PFSK-1 (cell line): ENCODE measurements around the gene SORCS1.

Experiments
- FOXP2 ChIP-seq: optimal IDR thresholded peaks from 2 replicates; pipeline ENCODE3; 2011; ENCODE audit warnings: borderline replicate concordance, control low read depth, inconsistent platforms; ENCODE audit not compliant: insufficient read depth; ENCODE audit errors: extremely low read length, extremely low read depth
- POLR2AphosphoS5 ChIP-seq: IDR thresholded peaks from 2 replicates; pipeline ENCODE4 v1.6.1; 2012; ENCODE audit warnings: low read depth, mild to moderate bottlenecking, control low read depth, low read length, moderate library complexity
- SIN3A ChIP-seq: IDR thresholded peaks from 2 replicates; pipeline ENCODE4 v1.6.1; 2012; ENCODE audit warnings: mild to moderate bottlenecking, low read length, moderate library complexity, borderline replicate concordance; ENCODE audit not compliant: insufficient read depth
- TAF1 ChIP-seq: IDR thresholded peaks from 2 replicates; pipeline ENCODE4 v1.6.1; 2012; ENCODE audit warnings: low read length, control low read depth, borderline replicate concordance; ENCODE audit not compliant: insufficient read depth
- TF ChIP-seq, protein P1 (sequence below), 2 experiments: IDR thresholded peaks; 2 replicates each; pipeline versions ENCODE4 v1.6.1 to v1.8.0; 2011 to 2012; ENCODE audit warnings: low read depth in 2 of 2, low read length in 2 of 2, control low read depth in 1 of 2, inconsistent platforms in 1 of 2, mild to moderate bottlenecking in 1 of 2, moderate library complexity in 1 of 2; ENCODE audit not compliant: insufficient read depth in 1 of 2

Gene SORCS1

DNA sequence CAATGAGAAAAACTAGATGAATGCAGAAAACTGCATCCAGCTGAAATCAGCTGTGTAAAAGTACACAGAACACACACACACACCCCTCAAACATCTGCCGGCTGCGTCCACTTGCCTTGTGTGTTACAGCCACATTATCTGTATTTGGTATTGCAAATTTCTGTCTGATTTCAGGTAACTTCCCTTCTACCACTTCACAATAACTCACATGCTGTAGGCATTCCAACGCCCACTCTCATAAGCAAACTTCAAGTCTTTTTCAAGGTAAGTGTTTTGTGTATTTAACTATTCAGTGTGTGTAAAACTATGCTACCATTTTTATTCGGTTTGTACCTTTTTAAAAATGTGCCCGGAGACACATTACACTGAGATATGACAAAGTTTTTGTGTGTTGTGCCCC, 594.2 kb downstream of the SORCS1 start:
- TF ChIP-seq POLR2AphosphoS5 (no peak), SIN3A (no peak), TAF1 (no peak), FOXP2 (no peak)
- TF ChIP-seq, protein P1, sequence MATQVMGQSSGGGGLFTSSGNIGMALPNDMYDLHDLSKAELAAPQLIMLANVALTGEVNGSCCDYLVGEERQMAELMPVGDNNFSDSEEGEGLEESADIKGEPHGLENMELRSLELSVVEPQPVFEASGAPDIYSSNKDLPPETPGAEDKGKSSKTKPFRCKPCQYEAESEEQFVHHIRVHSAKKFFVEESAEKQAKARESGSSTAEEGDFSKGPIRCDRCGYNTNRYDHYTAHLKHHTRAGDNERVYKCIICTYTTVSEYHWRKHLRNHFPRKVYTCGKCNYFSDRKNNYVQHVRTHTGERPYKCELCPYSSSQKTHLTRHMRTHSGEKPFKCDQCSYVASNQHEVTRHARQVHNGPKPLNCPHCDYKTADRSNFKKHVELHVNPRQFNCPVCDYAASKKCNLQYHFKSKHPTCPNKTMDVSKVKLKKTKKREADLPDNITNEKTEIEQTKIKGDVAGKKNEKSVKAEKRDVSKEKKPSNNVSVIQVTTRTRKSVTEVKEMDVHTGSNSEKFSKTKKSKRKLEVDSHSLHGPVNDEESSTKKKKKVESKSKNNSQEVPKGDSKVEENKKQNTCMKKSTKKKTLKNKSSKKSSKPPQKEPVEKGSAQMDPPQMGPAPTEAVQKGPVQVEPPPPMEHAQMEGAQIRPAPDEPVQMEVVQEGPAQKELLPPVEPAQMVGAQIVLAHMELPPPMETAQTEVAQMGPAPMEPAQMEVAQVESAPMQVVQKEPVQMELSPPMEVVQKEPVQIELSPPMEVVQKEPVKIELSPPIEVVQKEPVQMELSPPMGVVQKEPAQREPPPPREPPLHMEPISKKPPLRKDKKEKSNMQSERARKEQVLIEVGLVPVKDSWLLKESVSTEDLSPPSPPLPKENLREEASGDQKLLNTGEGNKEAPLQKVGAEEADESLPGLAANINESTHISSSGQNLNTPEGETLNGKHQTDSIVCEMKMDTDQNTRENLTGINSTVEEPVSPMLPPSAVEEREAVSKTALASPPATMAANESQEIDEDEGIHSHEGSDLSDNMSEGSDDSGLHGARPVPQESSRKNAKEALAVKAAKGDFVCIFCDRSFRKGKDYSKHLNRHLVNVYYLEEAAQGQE (IDR thresholded peaks at IDR 0.05; ENCODE audit: insufficient read depth in 1 of 2, low read depth in 2 of 2, low read length in 2 of 2) = no peak

GRCh38 chr10:106567629-106568028, 596.9 kb downstream of the SORCS1 start:
- TF ChIP-seq SIN3A (no peak), TAF1 (no peak), POLR2AphosphoS5 (no peak), FOXP2 (no peak)
- TF ChIP-seq, protein P1 (IDR thresholded peaks at IDR 0.05; ENCODE audit: insufficient read depth in 1 of 2, low read depth in 2 of 2, low read length in 2 of 2) = no peak

DNA sequence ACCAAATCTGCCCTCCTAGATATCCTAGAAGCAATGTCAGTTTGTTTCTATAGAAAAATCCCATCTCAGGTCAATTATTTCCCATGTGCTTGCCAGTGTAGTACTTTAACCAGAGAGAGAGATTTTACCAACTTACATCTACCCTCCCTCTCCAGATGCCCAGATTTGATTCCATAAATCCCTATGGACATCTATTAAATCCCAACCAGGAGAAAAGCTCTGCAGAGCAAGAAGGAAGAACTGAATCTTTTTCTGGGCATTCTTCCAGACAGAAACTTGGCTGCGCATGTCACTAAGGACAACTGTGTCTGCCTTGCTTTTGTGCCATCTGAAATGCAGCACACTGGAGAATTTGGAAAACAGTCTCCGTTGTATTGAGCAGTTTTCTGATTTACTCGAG, 597.6 kb downstream of the SORCS1 start:
- no peak for TF ChIP-seq POLR2AphosphoS5
- no peak for TF ChIP-seq TAF1
- TF ChIP-seq, protein P1 (IDR thresholded peaks at IDR 0.05; ENCODE audit: insufficient read depth in 1 of 2, low read depth in 2 of 2, low read length in 2 of 2) = no peak
- TF ChIP-seq FOXP2 = no peak
- no peak for TF ChIP-seq SIN3A

DNA sequence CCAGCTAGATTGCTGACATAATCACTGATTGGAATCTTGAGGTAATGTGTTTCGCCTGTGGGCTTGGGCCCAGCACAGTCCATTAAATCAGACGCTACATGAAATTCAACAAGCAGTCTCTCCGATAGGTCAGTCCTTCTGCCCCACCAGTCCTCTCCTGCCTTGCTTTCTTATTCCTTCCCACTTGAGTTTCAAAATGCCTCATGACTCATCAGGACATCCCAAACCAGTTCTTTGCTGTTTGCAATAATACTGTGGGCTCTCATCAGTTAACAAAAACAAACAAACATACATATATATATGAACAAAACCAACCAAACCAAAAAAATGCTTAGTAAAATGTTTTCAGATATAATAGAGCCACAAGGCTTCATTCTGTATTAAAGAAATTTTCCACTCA, 599.0 kb downstream of the SORCS1 start:
- TF ChIP-seq, protein P1 (IDR thresholded peaks at IDR 0.05; ENCODE audit: insufficient read depth in 1 of 2, low read depth in 2 of 2, low read length in 2 of 2) = no peak
- no peak for TF ChIP-seq TAF1
- no peak for TF ChIP-seq SIN3A
- no peak for TF ChIP-seq FOXP2
- TF ChIP-seq POLR2AphosphoS5 = no peak

DNA sequence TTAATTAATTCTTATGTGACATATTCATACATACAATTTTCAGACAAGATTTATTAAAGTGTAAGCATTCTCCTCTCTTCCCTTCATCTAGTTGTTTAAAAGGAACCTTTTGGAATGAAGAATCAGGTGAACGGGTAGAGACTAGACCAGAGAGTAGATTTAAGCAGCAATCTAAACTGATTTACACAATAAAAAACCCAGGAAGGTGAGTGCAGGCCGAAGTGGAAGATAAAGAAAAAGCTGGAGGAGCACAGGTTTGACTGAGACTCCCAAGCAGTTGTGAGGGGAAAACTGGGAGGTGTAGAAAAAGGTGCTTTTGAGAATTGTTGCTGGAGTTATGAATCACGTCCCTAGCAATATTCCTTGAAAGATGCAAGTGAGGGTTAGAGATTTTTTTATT, 601.1 kb downstream of the SORCS1 start:
- TF ChIP-seq FOXP2 (no peak), POLR2AphosphoS5 (no peak), TAF1 (no peak), SIN3A (no peak)
- TF ChIP-seq, protein P1 (IDR thresholded peaks at IDR 0.05; ENCODE audit: insufficient read depth in 1 of 2, low read depth in 2 of 2, low read length in 2 of 2) = no peak
